H1 (cell line): ENCODE results near the gene DSCAM. TPM values are rescaled to one million over a fixed set of nuclear protein-coding genes. Genes with fewer than 3 reads are reported as not detected.

ENCODE experiments used
- CTCF ChIA-PET: fragments of 300-600 bp; sonication (Branson Sonifier 250); formaldehyde crosslinking; loops from one replicate; lab custom pipeline; 2021; ENCODE audit not compliant: partially characterized antibody; lab: Charles Lee
- POLR2A ChIA-PET: fragments of 300-600 bp; sonication (Branson Sonifier 250); formaldehyde crosslinking; loops from one replicate; lab custom pipeline; 2021; ENCODE audit warnings: inconsistent platforms; ENCODE audit not compliant: partially characterized antibody; lab: Charles Lee
- DNase-seq, 2 experiments: peaks; one replicate each; pipeline versions ENCODE4 v3.0.0 to v3.0.0-alpha.2; 2010 to 2022; ENCODE audit warnings: low spot score in 2 of 2, low read depth in 1 of 2, mixed read lengths in 1 of 2
- FAIRE-seq: peaks from 2 replicates; lab custom pipeline; 2011; peaks lifted over from hg19 to GRCh38; lab: Jason Lieb, UNC
- H2AFZ ChIP-seq: 2 replicates; pipeline ENCODE4 v1.8.1; 2012; ENCODE audit warnings: low read length, inconsistent platforms
- H2AK5ac ChIP-seq: 2 replicates; pipeline ENCODE4 v1.6.1; 2013; ENCODE audit warnings: low read depth, low read length
- H2BK120ac ChIP-seq: replicated peaks from 2 replicates; pipeline ENCODE3; 2013; ENCODE audit warnings: low read depth, low read length, inconsistent platforms
- H2BK12ac ChIP-seq: 2 replicates; pipeline ENCODE4 v1.6.1; 2013; ENCODE audit warnings: low read depth, low read length
- H2BK15ac ChIP-seq: 2 replicates; pipeline ENCODE4 v1.6.1; 2013; ENCODE audit warnings: low read length
- H2BK20ac ChIP-seq: 2 replicates; pipeline ENCODE4 v1.6.1; 2013; ENCODE audit warnings: low read length
- H2BK5ac ChIP-seq: 2 replicates; pipeline ENCODE4 v1.6.1; 2013; ENCODE audit warnings: low read depth, low read length
- H3K14ac ChIP-seq: 2 replicates; pipeline ENCODE4 v1.6.1; 2013; ENCODE audit warnings: inconsistent platforms; ENCODE audit not compliant: insufficient read length
- H3K18ac ChIP-seq: 2 replicates; pipeline ENCODE4 v1.6.1; 2013; ENCODE audit warnings: low read length; ENCODE audit errors: extremely low read depth
- H3K23ac ChIP-seq: 2 replicates; pipeline ENCODE4 v1.6.1; 2013; ENCODE audit warnings: inconsistent platforms; ENCODE audit not compliant: insufficient read length
- H3K23me2 ChIP-seq: 2 replicates; pipeline ENCODE4 v1.6.1; 2013; ENCODE audit warnings: low read depth, low read length
- H3K27ac ChIP-seq: 2 replicates; pipeline ENCODE4 v1.6.1; 2011; ENCODE audit warnings: low read depth, low read length, inconsistent platforms
- H3K27me3 ChIP-seq, 4 experiments: replicated peaks in 1 of 4; 1 replicate in 1 of 4; 2 replicates in 3 of 4; pipeline versions ENCODE4 v1.6.1 to v1.8.1; 2011 to 2013; ENCODE audit warnings: low read length in 3 of 4, mild to moderate bottlenecking in 3 of 4, inconsistent platforms in 2 of 4, mixed read lengths in 2 of 4, moderate library complexity in 1 of 4; ENCODE audit not compliant: control insufficient read depth in 3 of 4, insufficient read depth in 3 of 4; ENCODE audit errors: extremely low read depth in 1 of 4
- H3K36me3 ChIP-seq, 4 experiments: 2 replicates each; pipeline versions ENCODE4 v1.6.1 to v1.8.1; 2011 to 2013; ENCODE audit warnings: mild to moderate bottlenecking in 4 of 4, low read length in 3 of 4, moderate library complexity in 2 of 4, control low read depth in 1 of 4, inconsistent platforms in 1 of 4; ENCODE audit not compliant: insufficient read depth in 4 of 4, control insufficient read depth in 2 of 4
- H3K4ac ChIP-seq: replicated peaks from 2 replicates; pipeline ENCODE3; 2013; ENCODE audit warnings: low read length, low read depth, mixed read lengths, inconsistent platforms; ENCODE audit not compliant: insufficient read length
- H3K4me1 ChIP-seq, 4 experiments: replicated peaks in 1 of 4; 1 replicate in 1 of 4; 2 replicates in 3 of 4; pipeline versions ENCODE4 v1.6.1 to v1.8.1; 2011 to 2013; ENCODE audit warnings: low read length in 3 of 4, inconsistent platforms in 2 of 4, mixed read lengths in 1 of 4; ENCODE audit not compliant: insufficient read depth in 4 of 4, control insufficient read depth in 3 of 4
- H3K4me2 ChIP-seq, 2 experiments: 2 replicates each; pipeline versions ENCODE4 v1.6.1 to v1.8.1; 2011 to 2013; ENCODE audit warnings: low read depth in 2 of 2, low read length in 2 of 2, control low read depth in 1 of 2, inconsistent platforms in 1 of 2, mild to moderate bottlenecking in 1 of 2; ENCODE audit not compliant: insufficient read depth in 1 of 2
- H3K4me3 ChIP-seq, 4 experiments: fragments of 200-600, 300-600 bp in 1 of 4; sonication (generic), shearing (Covaris generic), sonication (Bioruptor Twin) in 1 of 4; 2 replicates each; pipeline versions ENCODE4 v1.5.1 to v1.8.1; 2011 to 2016; ENCODE audit warnings: low read length in 4 of 4, low read depth in 3 of 4, control low read depth in 2 of 4, inconsistent platforms in 2 of 4, mild to moderate bottlenecking in 2 of 4, mixed read lengths in 1 of 4, moderate library complexity in 1 of 4; ENCODE audit not compliant: insufficient read depth in 2 of 4; ENCODE audit errors: extremely low read depth in 1 of 4
- H3K56ac ChIP-seq: replicated peaks from 2 replicates; pipeline ENCODE3; 2013; ENCODE audit warnings: low read depth, mild to moderate bottlenecking, mixed read lengths, low read length, inconsistent platforms; ENCODE audit not compliant: insufficient read length
- H3K79me1 ChIP-seq: 2 replicates; pipeline ENCODE4 v1.6.1; 2013; ENCODE audit warnings: low read depth, low read length, control low read depth
- H3K79me2 ChIP-seq, 2 experiments: 2 replicates each; pipeline versions ENCODE4 v1.6.1 to v1.8.1; 2012 to 2013; ENCODE audit warnings: low read length in 2 of 2, mild to moderate bottlenecking in 2 of 2, inconsistent platforms in 1 of 2; ENCODE audit not compliant: insufficient read depth in 2 of 2, control insufficient read depth in 1 of 2
- H3K9ac ChIP-seq, 4 experiments: replicated peaks in 1 of 4; 1 replicate in 1 of 4; 2 replicates in 3 of 4; pipeline versions ENCODE4 v1.6.1 to v1.8.1; 2011 to 2013; ENCODE audit warnings: low read depth in 3 of 4, low read length in 3 of 4, control low read depth in 2 of 4, mild to moderate bottlenecking in 2 of 4, moderate library complexity in 2 of 4, inconsistent platforms in 1 of 4; ENCODE audit errors: extremely low read depth in 1 of 4
- H3K9me3 ChIP-seq, 2 experiments: 2 replicates each; pipeline versions ENCODE4 v1.6.1 to v1.8.1; 2012 to 2013; ENCODE audit warnings: mild to moderate bottlenecking in 2 of 2, moderate library complexity in 2 of 2, control low read depth in 1 of 2, inconsistent platforms in 1 of 2, low read depth in 1 of 2, low read length in 1 of 2, mixed read lengths in 1 of 2; ENCODE audit not compliant: insufficient read depth in 2 of 2
- H4K20me1 ChIP-seq, 2 experiments: replicated peaks in 1 of 2; 2 replicates each; pipeline versions ENCODE3 to v1.8.1; 2011 to 2013; ENCODE audit warnings: inconsistent platforms in 2 of 2, low read length in 2 of 2, mild to moderate bottlenecking in 1 of 2; ENCODE audit not compliant: insufficient read depth in 2 of 2, control insufficient read depth in 1 of 2
- H4K5ac ChIP-seq: 2 replicates; pipeline ENCODE4 v1.6.1; 2013; ENCODE audit warnings: low read length, low read depth, mixed read lengths, inconsistent platforms; ENCODE audit not compliant: insufficient read length
- H4K8ac ChIP-seq: 2 replicates; pipeline ENCODE4 v1.8.0; 2013; ENCODE audit warnings: mild to moderate bottlenecking, moderate library complexity, low read length, inconsistent platforms; ENCODE audit not compliant: insufficient read depth; ENCODE audit errors: extremely low read depth
- H4K91ac ChIP-seq: replicated peaks from 2 replicates; pipeline ENCODE3; 2013; ENCODE audit warnings: low read length, mixed read lengths, inconsistent platforms; ENCODE audit not compliant: insufficient read length
- CHD2 ChIP-seq: IDR thresholded peaks from 2 replicates; pipeline ENCODE4 v1.6.1; 2012; ENCODE audit warnings: low read length, improper control_type of control experiment
- CREB1 ChIP-seq: IDR thresholded peaks from 2 replicates; pipeline ENCODE4 v1.6.1; 2012; ENCODE audit warnings: inconsistent platforms
- FOSL1 ChIP-seq: IDR thresholded peaks from 2 replicates; pipeline ENCODE4 v1.6.1; 2011; ENCODE audit warnings: mild to moderate bottlenecking, low read depth, low read length, moderate library complexity; ENCODE audit not compliant: insufficient read depth
- KDM4A ChIP-seq: IDR thresholded peaks from one replicate; pipeline ENCODE4 v1.7.1; 2012; ENCODE audit warnings: low read depth, mild to moderate bottlenecking, moderate library complexity, low read length, inconsistent platforms; ENCODE audit not compliant: severe bottlenecking
- RBBP5 ChIP-seq: IDR thresholded peaks from 2 replicates; pipeline ENCODE4 v1.7.1; 2012; ENCODE audit warnings: low read depth, mild to moderate bottlenecking, inconsistent platforms, low read length, moderate library complexity, borderline replicate concordance
- SUZ12 ChIP-seq: fragments of 200-600 bp; sonication (generic); IDR thresholded peaks from 2 replicates; pipeline ENCODE4 v1.6.1; 2012; ENCODE audit warnings: mild to moderate bottlenecking, inconsistent platforms, low read length, moderate library complexity, mixed read lengths
- TCF12 ChIP-seq: IDR thresholded peaks from 2 replicates; pipeline ENCODE4 v1.6.1; 2011; ENCODE audit warnings: low read depth, mild to moderate bottlenecking, low read length
- WGBS, 2 experiments: shearing (Covaris generic) in 1 of 2; methylation state at CpG; one replicate each; pipeline versions ENCODE4 v1.1.6 to v1.1.7; 2013 to 2015; ENCODE audit warnings: low lambda C conversion rate in 2 of 2, mixed read lengths in 2 of 2, inconsistent platforms in 1 of 2, low coverage in 1 of 2, missing lambda C conversion rate in 1 of 2; ENCODE audit not compliant: insufficient replicate concordance in 2 of 2, insufficient coverage in 1 of 2, insufficient read length in 1 of 2; ENCODE audit errors: extremely low coverage in 1 of 2, missing lambda C conversion rate in 1 of 2; 5-methylcytosine and 5-hydroxymethylcytosine counted together
- polyA plus RNA-seq, 7 experiments: library from polyadenylated mRNA; depleted of rRNA in 3 of 7; stranded (reverse) in 5 of 7; unstranded in 2 of 7; fragments of >200 nt in 5 of 7; fragments of 200-250 nt in 2 of 7; gene quantifications; 1 replicate in 5 of 7; 2 replicates in 1 of 7; 4 replicates in 1 of 7; pipeline versions ENCODE4 v1.2.1 to v1.2.3, GENCODE V29; 2011 to 2013; ENCODE audit warnings: missing spikeins in 2 of 7, mixed read lengths in 2 of 7
- total RNA-seq: library from RNA; stranded (reverse); fragmentation: NEBNext Ultra II Directional; extraction: Animal tissue kit (Norgen Biotek cat#: 25700); gene quantifications from 2 replicates; pipeline ENCODE4 v1.2.1, GENCODE V29; 2021

DSCAM gene
- total and polyA plus RNA-seq, 2 of the 8 experiments (the other 6 are each of a cell fraction or from before 2014, with no cell fraction given) = 0.02 to 0.15 TPM

- no peak overlapping the region for H3K4me3 ChIP-seq
- H3K9me3 ChIP-seq = no peaks in the 10 kb centered on the region
- H2AFZ ChIP-seq = no peak overlapping the region
- no peaks in the 10 kb centered on the region for H3K27me3 ChIP-seq
- no peak overlapping the region for H4K8ac ChIP-seq
- no peak overlapping the region for H3K56ac ChIP-seq
- no peak overlapping the region for H2BK12ac ChIP-seq
- peaks cover 1% of the 10 kb centered on the region for H3K23me2 ChIP-seq
- H3K27ac ChIP-seq = no peak overlapping the region
- H3K79me2 ChIP-seq = no peaks in the 10 kb centered on the region
- no peak overlapping the region for H2BK120ac ChIP-seq
- FAIRE-seq = no peak
- no peak overlapping the region for H3K14ac ChIP-seq
- H3K79me1 ChIP-seq = no peaks in the 10 kb centered on the region
- H3K36me3 ChIP-seq = no peaks in the 10 kb centered on the region
- CTCF ChIA-PET = interaction anchor here (0.7 to 1.3 kb wide), 3 partner anchors 8 to 98 kb away, joined by 3 to 4 read pairs (median 4); no protein-coding TSS in a partner anchor
- H3K18ac ChIP-seq = no peak overlapping the region
- no peaks in the 10 kb centered on the region for H4K20me1 ChIP-seq
- POLR2A ChIA-PET = no interaction called here
- no peak overlapping the region for H4K5ac ChIP-seq
- H3K4ac ChIP-seq = no peak overlapping the region
- H2BK20ac ChIP-seq = no peak overlapping the region
- no peak for DNase-seq
- no peak overlapping the region for H3K23ac ChIP-seq
- H2BK15ac ChIP-seq = no peak overlapping the region
- H3K9ac ChIP-seq = no peak overlapping the region
- H2AK5ac ChIP-seq = no peak overlapping the region
- H4K91ac ChIP-seq = no peak overlapping the region
- no peak overlapping the region for H2BK5ac ChIP-seq
- 77% methylated on average over 3 of the region's 3 CpGs; no CpG with 5 or more reads in 1 of the 2 experiments for WGBS, 2 experiments
- H3K4me2 ChIP-seq = no peak overlapping the region
- H3K4me1 ChIP-seq = no peaks in the 10 kb centered on the region
- TF ChIP-seq KDM4A = no peak
- TF ChIP-seq CHD2 = no peak
- no peak for TF ChIP-seq FOSL1
- TF ChIP-seq SUZ12 = no peak
- no peak for TF ChIP-seq CREB1
- no peak for TF ChIP-seq RBBP5
- no peak for TF ChIP-seq TCF12
Observed at GRCh38 chr21:40066221-40066620, 780.7 kb downstream of the DSCAM start.
